GM19351 (cell line): ENCODE data around the gene WDR74.
"Not testable (repeated sequence)": the region's sequence is repeated elsewhere in the genome, so short reads cannot be mapped to it uniquely, and the experiment has no call there.

Source experiments
- ATAC-seq: cut with Tn5 transposase; IDR thresholded peaks from one replicate; pipeline ENCODE4 v1.9.1; 2021; ENCODE audit warnings: mild to moderate bottlenecking, moderate library complexity; ENCODE audit not compliant: unreplicated experiment

WDR74 gene

DNA sequence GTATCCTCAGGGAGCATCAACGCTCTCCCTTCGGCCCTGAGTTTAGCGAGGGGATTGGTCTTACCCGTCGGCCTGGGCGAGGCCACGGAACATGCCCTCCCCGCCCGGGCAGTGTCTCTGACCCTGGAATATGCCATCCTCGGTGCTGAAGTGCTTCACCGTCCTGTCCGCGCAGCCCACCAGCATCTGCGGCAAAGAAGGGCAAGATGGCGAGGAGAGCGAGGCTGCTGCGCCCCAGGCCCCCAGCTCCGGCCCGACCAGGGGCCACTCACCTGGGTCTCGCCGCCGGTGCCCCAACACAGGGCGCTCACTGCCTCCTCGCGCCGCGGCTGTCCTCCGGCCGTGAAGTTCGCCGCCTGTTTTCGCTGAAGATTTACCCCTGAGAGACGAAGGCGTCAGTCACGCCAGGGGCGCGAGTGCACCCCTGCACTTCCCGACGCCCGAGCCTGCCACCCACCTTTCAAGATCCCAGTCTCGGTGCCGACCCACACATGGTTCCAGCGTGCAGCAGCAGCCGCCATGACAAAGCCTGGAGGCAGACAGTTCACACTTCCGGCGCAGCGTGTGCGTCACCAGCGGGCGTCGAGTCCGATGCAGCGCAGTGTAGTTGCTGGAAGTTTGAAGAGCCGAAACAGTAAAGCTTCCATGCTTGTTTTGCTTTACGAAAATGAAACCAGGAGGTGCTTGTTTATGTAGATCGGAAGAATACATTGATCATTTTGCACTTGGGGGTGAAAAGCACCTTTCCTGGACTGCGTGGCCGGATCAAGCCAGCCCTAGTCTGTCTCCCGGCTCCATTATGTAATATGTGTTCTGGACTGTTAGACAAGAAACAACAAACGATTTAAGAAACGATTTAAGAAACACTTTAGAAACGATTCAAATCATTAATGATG, at the start of gene WDR74:
WDR74 (minus strand) TSS at position 541 of the 896 bp plus-strand sequence; CDS start at position 521, 20 bp downstream.
- peak; percentile 47 for ATAC-seq

GRCh38 chr11:62889126-62889483, 49.7 kb upstream of the WDR74 start:
- no peak for ATAC-seq

DNA sequence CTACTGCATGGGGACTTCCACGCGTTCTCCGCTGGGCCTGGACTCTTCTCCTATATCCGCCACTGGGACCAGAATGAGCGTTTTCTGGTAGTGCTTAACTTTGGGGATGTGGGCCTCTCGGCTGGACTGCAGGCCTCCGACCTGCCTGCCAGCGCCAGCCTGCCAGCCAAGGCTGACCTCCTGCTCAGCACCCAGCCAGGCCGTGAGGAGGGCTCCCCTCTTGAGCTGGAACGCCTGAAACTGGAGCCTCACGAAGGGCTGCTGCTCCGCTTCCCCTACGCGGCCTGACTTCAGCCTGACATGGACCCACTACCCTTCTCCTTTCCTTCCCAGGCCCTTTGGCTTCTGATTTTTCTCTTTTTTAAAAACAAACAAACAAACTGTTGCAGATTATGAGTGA, 49.0 kb upstream of the WDR74 start:
- no peak for ATAC-seq

GRCh38 chr11:62885137-62885750, 45.9 kb upstream of the WDR74 start:
- no peak for ATAC-seq

GRCh38 chr11:62883673-62884072, 44.3 kb upstream of the WDR74 start:
- no peak for ATAC-seq

DNA sequence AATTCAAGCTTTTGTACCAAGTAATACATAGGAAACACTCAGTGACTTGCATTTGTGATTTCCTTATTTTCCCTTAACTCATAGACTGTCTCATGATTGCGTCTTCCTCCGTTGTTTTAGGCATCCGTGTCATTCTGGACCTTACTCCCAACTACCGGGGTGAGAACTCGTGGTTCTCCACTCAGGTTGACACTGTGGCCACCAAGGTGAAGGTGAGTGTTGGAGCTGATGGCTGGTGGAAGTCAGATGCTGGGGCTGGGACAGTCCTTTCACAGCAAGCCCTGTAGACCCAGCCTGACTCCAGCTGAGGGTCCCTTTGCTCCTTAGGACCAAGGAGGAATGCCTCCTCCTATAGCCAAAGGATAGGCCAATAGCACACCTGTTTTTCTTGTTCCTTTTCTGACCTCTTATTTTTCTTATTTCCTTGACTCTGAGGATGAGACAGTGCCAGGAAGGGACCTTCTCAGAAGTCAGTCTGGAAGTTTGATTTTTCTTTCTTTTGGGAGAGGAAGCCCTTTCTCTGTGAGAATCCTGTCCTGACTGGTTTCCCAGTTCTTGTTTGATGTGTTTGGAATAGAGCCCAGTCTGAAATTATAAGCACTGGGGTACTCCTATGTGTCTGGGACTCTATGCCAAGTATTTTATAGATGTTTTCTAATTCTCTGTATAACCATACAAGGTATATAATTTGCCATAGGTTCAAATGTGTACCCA, 43.6 kb upstream of the WDR74 start:
- ATAC-seq: no peak

- ATAC-seq: no peak
Observed at GRCh38 chr11:62882431-62882749, 43.0 kb upstream of the WDR74 start.

DNA sequence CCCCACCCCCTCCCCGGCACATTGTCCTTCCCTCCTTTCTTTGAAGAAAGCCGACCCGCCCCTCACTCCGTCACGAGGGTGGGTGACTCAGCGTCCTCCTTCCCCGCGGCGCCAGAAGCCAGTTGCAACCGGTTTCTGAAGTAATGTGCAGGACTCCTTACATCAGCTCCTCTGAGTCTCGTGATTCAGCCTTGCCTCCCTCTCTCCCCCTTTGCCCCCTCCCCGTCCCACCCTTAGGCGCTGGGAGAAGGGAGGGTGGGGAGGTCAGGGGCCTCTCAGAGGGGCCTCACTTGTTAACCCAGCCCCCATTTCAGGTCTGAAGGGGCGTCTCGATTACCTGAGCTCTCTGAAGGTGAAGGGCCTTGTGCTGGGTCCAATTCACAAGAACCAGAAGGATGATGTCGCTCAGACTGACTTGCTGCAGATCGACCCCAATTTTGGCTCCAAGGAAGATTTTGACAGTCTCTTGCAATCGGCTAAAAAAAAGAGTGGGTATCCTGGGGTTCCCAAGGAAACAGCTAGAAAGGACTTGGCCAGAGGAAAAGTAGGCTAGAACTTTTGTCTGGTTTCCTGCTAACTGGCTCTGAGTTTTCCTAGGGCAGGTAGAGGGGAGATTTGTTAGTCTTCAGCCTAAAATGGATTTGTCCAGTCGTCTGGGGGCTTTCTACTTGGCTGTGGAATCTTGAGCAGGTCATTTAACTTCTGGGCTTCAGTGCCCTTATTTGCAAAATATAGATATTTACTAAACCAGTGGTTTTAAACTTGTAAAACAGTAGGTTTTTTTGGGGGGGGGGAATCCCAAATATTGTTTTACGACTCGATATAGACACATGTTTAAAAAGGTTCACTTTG, 42.4 kb upstream of the WDR74 start:
- ATAC-seq: peak; percentile 53

GRCh38 chr11:62880803-62881578, 41.6 kb upstream of the WDR74 start, which contains the start of gene SLC3A2:
Gene SLC3A2, plus strand, starts transcription at chr11:62880896. Its CDS starts 128 bp downstream, at chr11:62881024.
- ATAC-seq: peak; percentile 72

DNA sequence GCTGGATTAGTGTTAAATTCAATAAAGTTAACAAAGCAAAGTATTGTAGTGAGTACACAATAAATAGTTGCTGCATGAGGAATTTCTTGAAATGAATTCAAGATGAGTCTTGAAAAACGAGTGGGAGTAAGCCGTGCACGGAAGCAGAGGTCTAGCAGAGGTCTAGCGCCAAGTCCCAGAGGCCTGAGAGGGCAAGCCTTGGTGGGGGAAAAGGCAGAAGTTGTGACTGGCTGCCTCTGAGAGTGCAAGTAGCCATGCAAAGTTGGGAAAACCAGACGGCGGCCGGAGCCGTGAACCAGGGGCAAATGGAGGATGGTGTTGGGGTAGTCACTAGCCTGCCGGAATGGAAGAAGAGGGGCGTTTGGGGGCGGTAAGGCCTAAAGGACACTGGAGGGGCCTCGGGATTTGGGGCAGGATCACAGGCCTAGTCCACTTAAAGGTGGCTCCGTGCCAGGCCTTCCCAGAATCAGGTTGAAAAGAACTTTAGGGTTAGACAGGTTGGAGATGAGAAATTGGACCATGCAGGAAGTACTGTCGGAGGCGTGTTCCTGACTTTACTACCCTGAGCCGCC, 40.9 kb upstream of the WDR74 start:
- peak; percentile 29 for ATAC-seq

GRCh38 chr11:62879235-62879978, 40.0 kb upstream of the WDR74 start:
- no peak for ATAC-seq

GRCh38 chr11:62876712-62877111, 37.3 kb upstream of the WDR74 start:
- ATAC-seq: no peak

DNA sequence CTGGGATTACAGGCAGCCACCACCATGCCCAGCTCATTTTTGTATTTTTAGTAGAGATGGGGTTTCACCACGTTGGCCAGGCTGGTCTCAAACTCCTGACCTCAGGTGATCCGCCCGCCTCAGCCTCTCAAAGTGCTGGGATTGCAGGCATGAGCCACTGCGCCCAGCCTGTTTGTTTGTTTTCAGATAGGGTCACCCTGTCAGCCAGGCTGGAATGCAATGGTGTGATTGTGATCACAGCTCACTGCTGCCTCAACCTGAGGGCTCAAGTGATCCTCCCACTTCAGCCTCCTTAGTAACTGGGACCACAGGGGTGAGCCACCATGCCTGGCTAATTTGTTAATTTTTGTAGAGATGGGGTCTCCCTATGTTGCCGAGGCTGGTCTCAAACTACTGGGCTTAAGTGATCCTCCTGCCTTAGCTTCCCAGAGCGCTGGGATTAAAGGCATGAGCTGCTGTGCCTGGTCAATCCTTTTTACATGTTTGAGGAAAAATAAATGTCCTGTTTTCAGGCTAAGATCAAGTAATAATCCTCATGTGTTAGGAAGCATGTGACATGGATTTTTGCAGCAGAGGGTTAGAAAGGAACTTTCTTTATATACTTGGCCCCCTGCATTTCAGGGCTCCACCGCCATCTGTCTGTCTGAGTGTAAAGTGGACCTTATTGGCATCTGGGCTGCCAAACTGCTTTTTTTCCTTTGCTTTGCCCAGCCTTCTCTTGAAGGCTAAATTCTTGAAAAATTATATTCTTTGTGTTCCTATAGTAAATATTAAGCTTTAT, 36.5 kb upstream of the WDR74 start:
- ATAC-seq: no peak

- ATAC-seq: no peak
Observed at GRCh38 chr11:62874851-62875250, 35.5 kb upstream of the WDR74 start.

DNA sequence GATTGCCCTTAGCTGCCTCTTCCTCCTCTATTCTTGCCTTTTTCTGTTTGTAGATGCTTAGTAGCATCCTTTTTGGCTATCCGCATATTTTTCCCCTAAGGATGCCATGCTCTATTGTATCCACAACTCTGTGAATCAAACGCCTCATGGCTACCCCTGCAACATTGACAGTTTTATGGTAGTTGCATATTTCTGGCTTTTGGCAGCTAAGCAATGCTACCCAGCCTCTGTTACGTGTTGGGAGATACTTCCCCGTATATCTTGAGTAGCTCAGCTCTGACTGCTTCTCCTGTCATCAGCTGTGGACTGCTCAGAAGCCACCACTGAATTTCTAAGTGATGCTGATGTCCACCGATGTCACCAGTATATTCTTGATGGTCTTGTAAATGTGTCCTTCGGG, 26.2 kb upstream of the WDR74 start:
- ATAC-seq: no peak

- ATAC-seq: no peak
Observed at GRCh38 chr11:62863687-62864335, 24.4 kb upstream of the WDR74 start.

- not testable (repeated sequence) for ATAC-seq
Observed at GRCh38 chr11:62861564-62862192, 22.3 kb upstream of the WDR74 start.
